ENCODE results near the gene NDRG3. TPM values are rescaled to one million over a fixed set of nuclear protein-coding genes. Genes with fewer than 3 reads are reported as not detected.

The NDRG3 gene
- total and polyA plus RNA-seq, 2 of the 4 experiments (the other 2 are of a cell fraction) = 24.8 to 34.2 TPM

DNA sequence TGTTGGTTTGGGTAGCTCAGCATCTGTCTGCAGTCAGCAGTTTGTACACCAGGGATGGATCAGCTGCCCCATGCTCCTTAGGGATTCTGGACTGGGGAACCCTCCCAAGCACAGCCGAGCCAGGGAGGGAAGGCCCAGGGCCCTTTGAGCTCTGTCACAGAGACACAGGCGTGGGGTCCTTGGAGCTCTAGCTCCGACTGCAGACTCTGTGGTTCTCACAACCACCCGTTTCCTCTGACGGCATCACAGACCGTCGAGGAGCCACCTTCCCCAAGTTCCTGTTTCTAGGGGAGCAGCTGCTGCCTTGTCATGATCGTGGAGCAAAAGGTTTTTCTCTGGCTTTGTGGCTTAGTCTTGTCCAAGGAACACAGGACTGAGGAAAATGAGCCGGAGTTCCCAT is 99.9 kb downstream of the NDRG3 start, which contains the start of gene SLA2:
Gene SLA2, minus strand, starts transcription at position 199 of the 400 bp plus-strand sequence. CDS start 4,861 bp downstream, outside the sequence.
- H4K8ac ChIP-seq (ENCODE audit: low read depth in 2 of 2, low read length in 2 of 2) = no peak within 1 kb of the TSS
- no TSS peak for BruUV-seq (replicated peaks)
- no peaks in the 10 kb centered on the region for H3K79me1 ChIP-seq (ENCODE audit: low read depth in 1 of 2, low read length in 2 of 2)
- no peak within 1 kb of the TSS for H3K4me2 ChIP-seq (ENCODE audit: low read depth, low read length)
- no peaks in the 10 kb centered on the region for H4K20me1 ChIP-seq (ENCODE audit: insufficient read depth, low read length)
- TF ChIP-seq CHD1 (IDR thresholded peaks at IDR 0.05; ENCODE audit: low read depth, low read length) = no peak
- no peak for TF ChIP-seq FOS (IDR thresholded peaks at IDR 0.05; ENCODE audit: low read depth, low read length)
- no peak for TF ChIP-seq MAZ (IDR thresholded peaks at IDR 0.05; ENCODE audit: borderline replicate concordance, low read depth, low read length)
- TF ChIP-seq RAD21 (IDR thresholded peaks at IDR 0.05; ENCODE audit: low read length) = no peak
- no peak for TF ChIP-seq POLR2A (IDR thresholded peaks at IDR 0.05; ENCODE audit: low read depth, low read length)
- TF ChIP-seq RFX5 (IDR thresholded peaks at IDR 0.05; ENCODE audit: low read depth, low read length) = no peak
- TF ChIP-seq SMC3 (IDR thresholded peaks at IDR 0.05; ENCODE audit: low read depth, low read length) = no peak
- no peak for TF ChIP-seq MXI1 (IDR thresholded peaks at IDR 0.05; ENCODE audit: borderline replicate concordance, low read depth, low read length)
- TF ChIP-seq NFE2L2 (IDR thresholded peaks at IDR 0.05; ENCODE audit: low read depth, low read length) = no peak
- TF ChIP-seq RCOR1 (IDR thresholded peaks at IDR 0.05; ENCODE audit: insufficient replicate concordance, low read length) = no peak
- TF ChIP-seq BHLHE40 (IDR thresholded peaks at IDR 0.05; ENCODE audit: low read depth, low read length) = no peak
- TF ChIP-seq, protein P1, sequence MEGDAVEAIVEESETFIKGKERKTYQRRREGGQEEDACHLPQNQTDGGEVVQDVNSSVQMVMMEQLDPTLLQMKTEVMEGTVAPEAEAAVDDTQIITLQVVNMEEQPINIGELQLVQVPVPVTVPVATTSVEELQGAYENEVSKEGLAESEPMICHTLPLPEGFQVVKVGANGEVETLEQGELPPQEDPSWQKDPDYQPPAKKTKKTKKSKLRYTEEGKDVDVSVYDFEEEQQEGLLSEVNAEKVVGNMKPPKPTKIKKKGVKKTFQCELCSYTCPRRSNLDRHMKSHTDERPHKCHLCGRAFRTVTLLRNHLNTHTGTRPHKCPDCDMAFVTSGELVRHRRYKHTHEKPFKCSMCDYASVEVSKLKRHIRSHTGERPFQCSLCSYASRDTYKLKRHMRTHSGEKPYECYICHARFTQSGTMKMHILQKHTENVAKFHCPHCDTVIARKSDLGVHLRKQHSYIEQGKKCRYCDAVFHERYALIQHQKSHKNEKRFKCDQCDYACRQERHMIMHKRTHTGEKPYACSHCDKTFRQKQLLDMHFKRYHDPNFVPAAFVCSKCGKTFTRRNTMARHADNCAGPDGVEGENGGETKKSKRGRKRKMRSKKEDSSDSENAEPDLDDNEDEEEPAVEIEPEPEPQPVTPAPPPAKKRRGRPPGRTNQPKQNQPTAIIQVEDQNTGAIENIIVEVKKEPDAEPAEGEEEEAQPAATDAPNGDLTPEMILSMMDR (conservative IDR thresholded peaks at IDR 0.05; ENCODE audit: low read depth, low read length) = no peak
- no peak for TF ChIP-seq CEBPB (IDR thresholded peaks at IDR 0.05; ENCODE audit: low read depth, low read length)
- no peak for TF ChIP-seq MAFK (IDR thresholded peaks at IDR 0.05; ENCODE audit: low read depth, low read length)
- TF ChIP-seq ELK1 (IDR thresholded peaks at IDR 0.05; ENCODE audit: borderline replicate concordance, low read depth, low read length) = no peak
- TF ChIP-seq USF2 (IDR thresholded peaks at IDR 0.05; ENCODE audit: low read depth, low read length) = no peak
- H2BK15ac ChIP-seq (ENCODE audit: low read depth, low read length) = no peak within 1 kb of the TSS
- H3K9ac ChIP-seq (ENCODE audit: low read depth, low read length) = no peak within 1 kb of the TSS
- ATAC-seq (ENCODE audit: low read depth) = no peak
- dilution Hi-C loops (cut with HindIII; ENCODE audit: low sequenced_read_pairs, unreplicated experiment) (no loop called here), in situ Hi-C loops (cut with MboI; ENCODE audit: low sequenced_read_pairs) (no loop called here), intact Hi-C loops (cut with micrococcal nuclease) (no loop called here)
- no peak within 1 kb of the TSS for H3K23ac ChIP-seq (ENCODE audit: low read depth, low read length)
- ChIA-PET POLR2A (ENCODE audit: unreplicated experiment) (no interaction called here), CTCF (no interaction called here)
- no peaks in the 10 kb centered on the region for H3K9me3 ChIP-seq (ENCODE audit: control insufficient read depth, insufficient read depth, low read length)
- DNase-seq = no peak
- H2AFZ ChIP-seq (replicated peaks; ENCODE audit: low read length, poor library complexity) = no peak within 1 kb of the TSS
- H3K56ac ChIP-seq (ENCODE audit: extremely low read depth, insufficient read depth, low read length) = no peak within 1 kb of the TSS
- H3K14ac ChIP-seq (replicated peaks; ENCODE audit: low read depth, low read length) = no peak within 1 kb of the TSS
- no peaks in the 10 kb centered on the region for H3K4me1 ChIP-seq (ENCODE audit: control insufficient read depth, insufficient read depth, low read length)
- no peaks in the 10 kb centered on the region for H3K9me1 ChIP-seq (ENCODE audit: insufficient read depth, low read length)
- H3K27ac ChIP-seq (ENCODE audit: insufficient read depth, low read length) = no peak within 1 kb of the TSS
- no peak within 1 kb of the TSS for H3K18ac ChIP-seq (ENCODE audit: low read depth, low read length)
- H2BK20ac ChIP-seq (ENCODE audit: low read depth, low read length) = no peak within 1 kb of the TSS
- no peak within 1 kb of the TSS for H2BK5ac ChIP-seq (ENCODE audit: low read depth, low read length, poor library complexity, severe bottlenecking)
- no peak within 1 kb of the TSS for H4K5ac ChIP-seq (ENCODE audit: low read depth, low read length)
- WGBS, 2 experiments (ENCODE audit: extremely low coverage in 2 of 2, insufficient read length in 1 of 2) = 55% methylated on average over 5 of the region's 9 CpGs; no CpG with 5 or more reads in 1 of the 2 experiments
- H3K4me3 ChIP-seq (ENCODE audit: insufficient read depth, low read depth, low read length) = no peak within 1 kb of the TSS
- no peaks in the 10 kb centered on the region for H3K36me3 ChIP-seq (ENCODE audit: control insufficient read depth, insufficient read depth, low read length)
- H2BK120ac ChIP-seq (ENCODE audit: low read depth, low read length) = no peak within 1 kb of the TSS
- H3K4ac ChIP-seq (ENCODE audit: low read depth, low read length) = no peak within 1 kb of the TSS
- 0 out of 2 replicates have a peak, but pooled peaks cover 1% of the 10 kb centered on the region for H3K27me3 ChIP-seq (ENCODE audit: control insufficient read depth, insufficient read depth, low read length)
- no peak within 1 kb of the TSS for H4K91ac ChIP-seq (ENCODE audit: insufficient read depth, low read depth, low read length)
- no peak within 1 kb of the TSS for H2AK5ac ChIP-seq (ENCODE audit: low read depth, low read length)
- no peak within 1 kb of the TSS for H2AK9ac ChIP-seq (replicated peaks; ENCODE audit: low read depth, low read length, poor library complexity)
